ENCODE results near the gene USP3. TPM values are rescaled to one million over a fixed set of nuclear protein-coding genes. Genes with fewer than 3 reads are reported as not detected.

Gene USP3
- total and polyA plus RNA-seq, 11 donors: 7.1 to 30.8 (median 18.4) TPM

GRCh38 chr15:63492541-63493077 is 11.8 kb upstream of the USP3 start:
- Histone ChIP-seq H3K4me3 (no peak overlapping the region), H3K27me3 (no peaks in the 10 kb centered on the region), H3K4me1 (peaks cover 0 to 91% (median 0%) of the 10 kb centered on the region in 12 donors), H3K27ac (peak overlapping the region in 2 of 12 donors; percentile 53 to 87), H3K9me3 (no peaks in the 10 kb centered on the region), H3K36me3 (no peaks in the 10 kb centered on the region)
- no peak for TF ChIP-seq POLR2A (IDR thresholded peaks at IDR 0.05)
- no peak for TF ChIP-seq CTCF (IDR thresholded peaks at IDR 0.05)
- 91 to 93% (median 93%) methylated on average over 8 of the region's 8 CpGs for WGBS, 4 donors
- intact Hi-C loops (cut with DNase I): no loop called here
- DNase-seq (no peak), ATAC-seq (no peak)

- Histone ChIP-seq H3K27me3 (no peaks in the 10 kb centered on the region), H3K36me3 (no peaks in the 10 kb centered on the region), H3K9me3 (no peaks in the 10 kb centered on the region), H3K27ac (peak overlapping the region in 1 of 12 donors; percentile 46), H3K4me3 (no peak overlapping the region), H3K4me1 (peaks cover 0 to 91% (median 0%) of the 10 kb centered on the region in 12 donors)
- no peak for TF ChIP-seq POLR2A (IDR thresholded peaks at IDR 0.05)
- TF ChIP-seq CTCF (IDR thresholded peaks at IDR 0.05): no peak
- DNase-seq (no peak), ATAC-seq (no peak)
- WGBS, 4 donors: 71 to 83% (median 78%) methylated on average over 2 of the region's 2 CpGs
- intact Hi-C loops (cut with DNase I): no loop called here
These were observed 11.0 kb upstream of the USP3 start for GRCh38 chr15:63493436-63493835.

- Histone ChIP-seq H3K27me3 (no peaks in the 10 kb centered on the region), H3K27ac (no peak overlapping the region), H3K36me3 (no peaks in the 10 kb centered on the region), H3K4me1 (peaks cover 0 to 92% (median 0%) of the 10 kb centered on the region in 12 donors), H3K4me3 (no peak overlapping the region), H3K9me3 (no peaks in the 10 kb centered on the region)
- ATAC-seq (no peak), DNase-seq (no peak)
- WGBS, 4 donors: 95 to 98% (median 97%) methylated on average over 4 of the region's 4 CpGs
- TF ChIP-seq CTCF (IDR thresholded peaks at IDR 0.05) (no peak), POLR2A (IDR thresholded peaks at IDR 0.05) (no peak)
- intact Hi-C loops (cut with DNase I): no loop called here
These were observed 10.0 kb upstream of the USP3 start for GRCh38 chr15:63494408-63494807.

GRCh38 chr15:63495343-63495742 is 9.1 kb upstream of the USP3 start:
- Histone ChIP-seq H3K9me3 (no peaks in the 10 kb centered on the region), H3K36me3 (no peaks in the 10 kb centered on the region), H3K4me1 (peaks cover 0 to 92% (median 0%) of the 10 kb centered on the region in 12 donors), H3K4me3 (no peak overlapping the region), H3K27ac (peak overlapping the region in 1 of 12 donors; percentile 98), H3K27me3 (no peaks in the 10 kb centered on the region)
- DNase-seq: no peak
- ATAC-seq: no peak
- intact Hi-C loops (cut with DNase I): no loop called here
- WGBS, 4 donors: 78 to 100% (median 86%) methylated on average over 1 of the region's 1 CpG
- TF ChIP-seq CTCF (IDR thresholded peaks at IDR 0.05) (no peak), POLR2A (IDR thresholded peaks at IDR 0.05) (no peak)

Data from heart left ventricle (tissue), 16 donors.